ENCODE data around the gene DMWD. TPM values are rescaled to one million over a fixed set of nuclear protein-coding genes. Genes with fewer than 3 reads are reported as not detected.

The DMWD gene
- total RNA-seq, 1 experiment from 2014 or later = 64.6 TPM

DNA sequence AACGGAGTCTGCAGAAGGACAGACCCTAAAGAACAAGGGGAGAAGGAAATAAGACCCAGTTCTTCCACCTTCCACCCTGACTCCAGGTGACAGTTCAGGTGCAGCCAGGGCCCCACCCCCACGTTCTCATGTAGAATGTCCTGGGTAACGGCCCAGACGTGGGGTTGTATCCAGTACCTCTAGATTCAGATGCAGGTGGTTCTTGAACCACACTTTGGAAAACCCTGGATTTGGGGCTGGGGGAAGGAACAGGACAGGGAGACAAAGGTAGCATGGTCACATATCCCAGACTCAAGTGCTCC lies 12.5 kb downstream of the DMWD start:
- Histone ChIP-seq H3K9me3 (ENCODE audit: control insufficient read depth, insufficient read depth, low read depth, low read length) (no peaks in the 10 kb centered on the region), H3K4me1 (ENCODE audit: control insufficient read depth, insufficient read depth, low read length) (peaks cover 25% of the 10 kb centered on the region), H3K27me3 (ENCODE audit: control insufficient read depth, insufficient read depth, low read length) (no peaks in the 10 kb centered on the region), H3K4me3 (ENCODE audit: low read depth in 2 of 2, low read length in 2 of 2) (peak overlapping the region; percentile 52 to 62; a peak in 3 of 4 replicates), H3K36me3 (ENCODE audit: control insufficient read depth, insufficient read depth, low read length) (no peaks in the 10 kb centered on the region), H3K27ac (ENCODE audit: low read length) (peak overlapping the region; percentile 67)
- ATAC-seq (no peak), DNase-seq (ENCODE audit: low read depth, low spot score) (no peak)
- intact Hi-C loops (cut with micrococcal nuclease; ENCODE audit: unreplicated experiment) (no loop called here), in situ Hi-C loops (cut with HindIII; ENCODE audit: low pct_unique_long_range_greater_than_20kb, low sequenced_read_pairs) (no loop called here)
- TF ChIP-seq TCF7L2 (IDR thresholded peaks at IDR 0.05; ENCODE audit: low read depth, low read length) (no peak), POLR2AphosphoS5 (IDR thresholded peaks at IDR 0.05; ENCODE audit: low read depth, low read length) (no peak), SIN3A (IDR thresholded peaks at IDR 0.05; ENCODE audit: borderline replicate concordance, insufficient read depth, low read depth, low read length) (no peak)
- TF ChIP-seq, protein P1, sequence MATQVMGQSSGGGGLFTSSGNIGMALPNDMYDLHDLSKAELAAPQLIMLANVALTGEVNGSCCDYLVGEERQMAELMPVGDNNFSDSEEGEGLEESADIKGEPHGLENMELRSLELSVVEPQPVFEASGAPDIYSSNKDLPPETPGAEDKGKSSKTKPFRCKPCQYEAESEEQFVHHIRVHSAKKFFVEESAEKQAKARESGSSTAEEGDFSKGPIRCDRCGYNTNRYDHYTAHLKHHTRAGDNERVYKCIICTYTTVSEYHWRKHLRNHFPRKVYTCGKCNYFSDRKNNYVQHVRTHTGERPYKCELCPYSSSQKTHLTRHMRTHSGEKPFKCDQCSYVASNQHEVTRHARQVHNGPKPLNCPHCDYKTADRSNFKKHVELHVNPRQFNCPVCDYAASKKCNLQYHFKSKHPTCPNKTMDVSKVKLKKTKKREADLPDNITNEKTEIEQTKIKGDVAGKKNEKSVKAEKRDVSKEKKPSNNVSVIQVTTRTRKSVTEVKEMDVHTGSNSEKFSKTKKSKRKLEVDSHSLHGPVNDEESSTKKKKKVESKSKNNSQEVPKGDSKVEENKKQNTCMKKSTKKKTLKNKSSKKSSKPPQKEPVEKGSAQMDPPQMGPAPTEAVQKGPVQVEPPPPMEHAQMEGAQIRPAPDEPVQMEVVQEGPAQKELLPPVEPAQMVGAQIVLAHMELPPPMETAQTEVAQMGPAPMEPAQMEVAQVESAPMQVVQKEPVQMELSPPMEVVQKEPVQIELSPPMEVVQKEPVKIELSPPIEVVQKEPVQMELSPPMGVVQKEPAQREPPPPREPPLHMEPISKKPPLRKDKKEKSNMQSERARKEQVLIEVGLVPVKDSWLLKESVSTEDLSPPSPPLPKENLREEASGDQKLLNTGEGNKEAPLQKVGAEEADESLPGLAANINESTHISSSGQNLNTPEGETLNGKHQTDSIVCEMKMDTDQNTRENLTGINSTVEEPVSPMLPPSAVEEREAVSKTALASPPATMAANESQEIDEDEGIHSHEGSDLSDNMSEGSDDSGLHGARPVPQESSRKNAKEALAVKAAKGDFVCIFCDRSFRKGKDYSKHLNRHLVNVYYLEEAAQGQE (IDR thresholded peaks at IDR 0.05; ENCODE audit: insufficient read depth in 1 of 2, low read depth in 2 of 2, low read length in 1 of 2) = no peak
- TF ChIP-seq, protein P2, sequence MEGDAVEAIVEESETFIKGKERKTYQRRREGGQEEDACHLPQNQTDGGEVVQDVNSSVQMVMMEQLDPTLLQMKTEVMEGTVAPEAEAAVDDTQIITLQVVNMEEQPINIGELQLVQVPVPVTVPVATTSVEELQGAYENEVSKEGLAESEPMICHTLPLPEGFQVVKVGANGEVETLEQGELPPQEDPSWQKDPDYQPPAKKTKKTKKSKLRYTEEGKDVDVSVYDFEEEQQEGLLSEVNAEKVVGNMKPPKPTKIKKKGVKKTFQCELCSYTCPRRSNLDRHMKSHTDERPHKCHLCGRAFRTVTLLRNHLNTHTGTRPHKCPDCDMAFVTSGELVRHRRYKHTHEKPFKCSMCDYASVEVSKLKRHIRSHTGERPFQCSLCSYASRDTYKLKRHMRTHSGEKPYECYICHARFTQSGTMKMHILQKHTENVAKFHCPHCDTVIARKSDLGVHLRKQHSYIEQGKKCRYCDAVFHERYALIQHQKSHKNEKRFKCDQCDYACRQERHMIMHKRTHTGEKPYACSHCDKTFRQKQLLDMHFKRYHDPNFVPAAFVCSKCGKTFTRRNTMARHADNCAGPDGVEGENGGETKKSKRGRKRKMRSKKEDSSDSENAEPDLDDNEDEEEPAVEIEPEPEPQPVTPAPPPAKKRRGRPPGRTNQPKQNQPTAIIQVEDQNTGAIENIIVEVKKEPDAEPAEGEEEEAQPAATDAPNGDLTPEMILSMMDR (IDR thresholded peaks at IDR 0.05) = no peak
- CTCF ChIA-PET = no interaction called here
- BruUV-seq (replicated peaks) = no TSS peak
- POLR2A ChIA-PET = no interaction called here

DNA sequence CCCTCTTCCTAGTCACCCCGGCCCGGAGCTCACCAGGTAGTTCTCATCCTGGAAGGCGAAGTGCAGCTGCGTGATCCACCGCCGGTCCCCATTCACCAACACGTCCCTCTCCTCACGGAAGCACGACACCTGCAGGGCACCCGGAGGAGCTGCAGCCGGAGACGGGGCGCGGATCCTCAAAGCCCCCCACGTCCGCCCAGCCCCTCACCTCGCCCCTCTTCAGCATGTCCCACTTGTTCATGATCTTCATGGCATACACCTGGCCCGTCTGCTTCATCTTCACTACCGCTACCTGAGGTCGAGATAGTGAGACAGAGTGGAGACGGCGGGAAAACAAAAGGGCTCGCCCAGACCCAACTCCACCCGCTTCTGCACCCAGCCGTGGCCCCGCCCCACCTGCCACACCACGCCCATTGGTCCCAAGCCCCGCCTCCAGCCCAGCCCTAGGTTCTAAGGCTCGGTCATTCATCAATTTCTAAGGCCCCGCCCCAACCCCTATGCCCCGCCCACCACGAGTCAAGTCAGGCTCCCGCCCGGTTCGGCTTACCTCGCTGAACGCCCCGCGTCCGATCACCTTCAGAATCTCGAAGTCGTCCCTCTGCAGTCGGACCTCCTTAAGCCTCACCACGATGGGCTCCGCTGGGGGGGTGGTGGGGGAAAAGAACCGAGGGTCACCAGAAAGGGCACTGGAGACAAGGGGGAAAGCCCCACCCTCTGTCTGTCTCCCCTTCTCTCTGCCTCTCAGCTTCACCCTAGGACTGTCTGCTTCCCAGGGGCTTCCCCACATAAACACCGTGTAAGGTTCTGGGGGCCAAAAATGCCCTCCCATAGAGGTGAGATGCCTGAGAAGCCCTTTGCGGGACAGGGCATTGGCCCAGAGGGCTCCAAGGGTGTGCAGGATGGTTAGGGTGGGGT lies 13.2 kb downstream of the DMWD start:
- in situ Hi-C loops (cut with HindIII; ENCODE audit: low pct_unique_long_range_greater_than_20kb, low sequenced_read_pairs) = no loop called here
- ATAC-seq (peak; percentile 66), DNase-seq (ENCODE audit: low read depth, low spot score) (no peak)
- BruUV-seq (replicated peaks) = no TSS peak
- no peak for TF ChIP-seq SIN3A (IDR thresholded peaks at IDR 0.05; ENCODE audit: borderline replicate concordance, insufficient read depth, low read depth, low read length)
- TF ChIP-seq, protein P2 (IDR thresholded peaks at IDR 0.05) = peak; percentile 77; the same call in 1 of the 2 replicates
- Histone ChIP-seq H3K27ac (ENCODE audit: low read length) (peak overlapping the region; percentile 67), H3K4me1 (ENCODE audit: control insufficient read depth, insufficient read depth, low read length) (peaks cover 25% of the 10 kb centered on the region), H3K9me3 (ENCODE audit: control insufficient read depth, insufficient read depth, low read depth, low read length) (no peaks in the 10 kb centered on the region), H3K36me3 (ENCODE audit: control insufficient read depth, insufficient read depth, low read length) (no peaks in the 10 kb centered on the region), H3K4me3 (ENCODE audit: low read depth in 2 of 2, low read length in 2 of 2) (peak overlapping the region; percentile 52 to 62; a peak in 3 of 4 replicates), H3K27me3 (ENCODE audit: control insufficient read depth, insufficient read depth, low read length) (no peaks in the 10 kb centered on the region)
- ChIA-PET CTCF (no interaction called here), POLR2A (no interaction called here)
- intact Hi-C loops (cut with micrococcal nuclease; ENCODE audit: unreplicated experiment) = no loop called here
